K562 (cell line): Measurements from ENCODE around the gene TMEM214. TPM values are rescaled to one million over a fixed set of nuclear protein-coding genes. Genes with fewer than 3 reads are reported as not detected.

Experiments
- AFF4 ChIP-seq: sonication (generic); formaldehyde crosslinking; IDR thresholded peaks from 2 replicates; pipeline ENCODE4 v1.8.0; 2023; ENCODE audit warnings: mild to moderate bottlenecking, missing genetic modification reagents
- ARID1B ChIP-seq: fragments of 450-650 bp; IDR thresholded peaks from 2 replicates; pipeline ENCODE4 v1.6.1; 2016; ENCODE audit warnings: antibody characterized with exemption, mild to moderate bottlenecking, inconsistent platforms
- ATF7 ChIP-seq: fragments of 450-650 bp; IDR thresholded peaks from 2 replicates; pipeline ENCODE4 v1.7.1; 2014; ENCODE audit warnings: mild to moderate bottlenecking, moderate library complexity
- BRD9 ChIP-seq: fragments of 450-650 bp; IDR thresholded peaks from 2 replicates; pipeline ENCODE4 v1.6.1; 2018; ENCODE audit warnings: low read depth; ENCODE audit not compliant: partially characterized antibody
- CREB3 ChIP-seq: fragments of 450-650 bp; conservative IDR thresholded peaks from 2 replicates; pipeline ENCODE4 v1.6.1; 2016; ENCODE audit warnings: missing genetic modification characterization, low read depth, mild to moderate bottlenecking, missing compliant biosample characterization, moderate library complexity
- CTBP1 ChIP-seq: fragments of 450-650 bp; IDR thresholded peaks from 2 replicates; pipeline ENCODE4 v1.6.1; 2016; ENCODE audit warnings: borderline replicate concordance
- E2F4 ChIP-seq: sonication (generic); formaldehyde crosslinking; IDR thresholded peaks from 2 replicates; pipeline ENCODE4 v1.8.0; 2022; ENCODE audit warnings: mild to moderate bottlenecking, low read depth, missing genetic modification reagents
- ELF4 ChIP-seq: fragments of 450-650 bp; formaldehyde crosslinking; IDR thresholded peaks from 2 replicates; pipeline ENCODE4 v1.4.0; 2022; ENCODE audit warnings: missing genetic modification characterization
- HDAC2 ChIP-seq: fragments of 450-650 bp; IDR thresholded peaks from 2 replicates; pipeline ENCODE4 v1.6.1; 2016; ENCODE audit warnings: mild to moderate bottlenecking
- HMGN3 ChIP-seq: IDR thresholded peaks from 2 replicates; pipeline ENCODE4 v1.6.1; 2011; ENCODE audit warnings: borderline replicate concordance, low read depth, mild to moderate bottlenecking, mixed read lengths, low read length; ENCODE audit not compliant: insufficient read length; ENCODE audit errors: extremely low read depth
- NCOA1 ChIP-seq: fragments of 450-650 bp; IDR thresholded peaks from 2 replicates; pipeline ENCODE4 v1.6.1; 2016; ENCODE audit warnings: low read depth
- NFE2 ChIP-seq: IDR thresholded peaks from 2 replicates; pipeline ENCODE4 v1.6.1; 2014; ENCODE audit warnings: antibody characterized with exemption, low read depth
- POLR2AphosphoS5 ChIP-seq: IDR thresholded peaks from 2 replicates; pipeline ENCODE4 v1.6.1; 2011; ENCODE audit warnings: mild to moderate bottlenecking, low read depth, low read length, moderate library complexity; ENCODE audit not compliant: control insufficient read depth, insufficient read depth
- RAD51 ChIP-seq: fragments of 450-650 bp; IDR thresholded peaks from 2 replicates; pipeline ENCODE4 v1.7.1; 2016; ENCODE audit warnings: low read depth, mild to moderate bottlenecking, borderline replicate concordance
- RBM14 ChIP-seq: fragments of 200-400 bp; formaldehyde crosslinking; IDR thresholded peaks from 2 replicates; pipeline ENCODE4 v1.6.1; 2018; ENCODE audit warnings: low read depth, mild to moderate bottlenecking, low read length, moderate library complexity, borderline replicate concordance; ENCODE audit not compliant: insufficient read depth
- SMAD3 ChIP-seq: fragments of 450-650 bp; formaldehyde crosslinking; conservative IDR thresholded peaks from 2 replicates; pipeline ENCODE4 v1.4.0; 2020; ENCODE audit warnings: mild to moderate bottlenecking
- STAT5A ChIP-seq: IDR thresholded peaks from 2 replicates; pipeline ENCODE4 v1.6.1; 2012; ENCODE audit warnings: low read length, inconsistent platforms, borderline replicate concordance
- ZBTB17 ChIP-seq: fragments of 450-650 bp; formaldehyde crosslinking; IDR thresholded peaks from 2 replicates; pipeline ENCODE4 v1.4.0; 2020; ENCODE audit warnings: mild to moderate bottlenecking
- ZNF282 ChIP-seq: sonication (generic); formaldehyde crosslinking; IDR thresholded peaks from 2 replicates; pipeline ENCODE4 v1.8.1; 2023; ENCODE audit warnings: missing genetic modification reagents
- ZNF589 ChIP-seq: fragments of 200-800 bp; sonication (Bioruptor generic); IDR thresholded peaks from 2 replicates; pipeline ENCODE4 v1.6.1; 2016; ENCODE audit warnings: low read depth, missing genetic modification characterization, missing compliant biosample characterization
- ZNF766 ChIP-seq: fragments of 200-800 bp; sonication (Bioruptor generic); conservative IDR thresholded peaks from 2 replicates; pipeline ENCODE4 v1.6.1; 2016; ENCODE audit warnings: missing genetic modification characterization, missing compliant biosample characterization
- ZNF79 ChIP-seq: fragments of 250-450 bp; sonication (Bioruptor Pico); IDR thresholded peaks from 2 replicates; pipeline ENCODE4 v1.4.0; 2020; ENCODE audit warnings: low read depth, mild to moderate bottlenecking, moderate library complexity
- polyA plus RNA-seq, 8 experiments: library from polyadenylated mRNA; depleted of rRNA in 4 of 8; stranded (reverse) in 5 of 8; unstranded in 3 of 8; fragments of >200 nt; fragmentation: Nextera tagmentation in 2 of 8; fragmentation: Illumina TruSeq in 1 of 8; extraction: Ambion mirVana in 2 of 8; extraction: Trizol in 1 of 8; gene quantifications; 2 replicates each; pipeline versions ENCODE4 v1.2.1 to v1.2.3, GENCODE V29; 2011 to 2014; ENCODE audit warnings: inconsistent platforms in 1 of 8, missing spikeins in 1 of 8
- total RNA-seq, 7 experiments: library from RNA; depleted of rRNA in 6 of 7; stranded (reverse); fragments of >200 nt in 6 of 7; fragmentation: Illumina TruSeq in 2 of 7; extraction: Trizol in 2 of 7; gene quantifications; 2 replicates each; pipeline versions ENCODE4 v1.2.1 to v1.2.3, GENCODE V29; 2011 to 2021; ENCODE audit warnings: low replicate concordance in 1 of 7

TMEM214 gene
- total and polyA plus RNA-seq, 9 of the 15 experiments (the other 6 are each of a cell fraction or from before 2014, with no cell fraction given): 11.4 to 81.4 (median 44.1) TPM

GRCh38 chr2:27019931-27020855, 12.6 kb upstream of the TMEM214 start (continued):
- TF ChIP-seq ZNF589 (CRISPR knock-in tag) (peak; percentile 89), SMAD3 (CRISPR knock-in tag) (peak; percentile 35; the same call in 1 of the 2 replicates), AFF4 (no peak), STAT5A (peak; percentile 96), NCOA1 (peak; percentile 76), RBM14 (no peak), ATF7 (peak; percentile 47; the same call in 1 of the 2 replicates), RAD51 (0 out of 2 replicates have a peak, but pooled peaks have one; percentile 24), ZNF766 (peak; percentile 93), ELF4 (CRISPR knock-in tag) (peak; percentile 7; the same call in 1 of the 2 replicates), CREB3 (tag) (peak; percentile 37; the same call in 1 of the 2 replicates), NFE2 (peak; percentile 31; the same call in 1 of the 2 replicates), ZNF79 (CRISPR knock-in tag) (peak; percentile 53; the same call in 1 of the 2 replicates), HDAC2 (peak; percentile 82; the same call in 1 of the 2 replicates), POLR2AphosphoS5 (peak; percentile 77), BRD9 (peak; percentile 65), HMGN3 (no peak), CTBP1 (peak; percentile 76), E2F4 (CRISPR knock-in tag) (no peak), ARID1B (peak; percentile 93), ZNF282 (CRISPR knock-in tag) (no peak), ZBTB17 (peak; percentile 75)
